AML-193 (cell line): ENCODE data around the gene ADGRD1.

ENCODE experiments used
- DNase-seq, 2 experiments: peaks; one replicate each; lab custom pipeline; 2025; lab: John Stamatoyannopoulos, UW

The ADGRD1 gene

GRCh38 chr12:131072451-131073230 is 118.9 kb downstream of the ADGRD1 start:
- DNase-seq = no peak

DNA sequence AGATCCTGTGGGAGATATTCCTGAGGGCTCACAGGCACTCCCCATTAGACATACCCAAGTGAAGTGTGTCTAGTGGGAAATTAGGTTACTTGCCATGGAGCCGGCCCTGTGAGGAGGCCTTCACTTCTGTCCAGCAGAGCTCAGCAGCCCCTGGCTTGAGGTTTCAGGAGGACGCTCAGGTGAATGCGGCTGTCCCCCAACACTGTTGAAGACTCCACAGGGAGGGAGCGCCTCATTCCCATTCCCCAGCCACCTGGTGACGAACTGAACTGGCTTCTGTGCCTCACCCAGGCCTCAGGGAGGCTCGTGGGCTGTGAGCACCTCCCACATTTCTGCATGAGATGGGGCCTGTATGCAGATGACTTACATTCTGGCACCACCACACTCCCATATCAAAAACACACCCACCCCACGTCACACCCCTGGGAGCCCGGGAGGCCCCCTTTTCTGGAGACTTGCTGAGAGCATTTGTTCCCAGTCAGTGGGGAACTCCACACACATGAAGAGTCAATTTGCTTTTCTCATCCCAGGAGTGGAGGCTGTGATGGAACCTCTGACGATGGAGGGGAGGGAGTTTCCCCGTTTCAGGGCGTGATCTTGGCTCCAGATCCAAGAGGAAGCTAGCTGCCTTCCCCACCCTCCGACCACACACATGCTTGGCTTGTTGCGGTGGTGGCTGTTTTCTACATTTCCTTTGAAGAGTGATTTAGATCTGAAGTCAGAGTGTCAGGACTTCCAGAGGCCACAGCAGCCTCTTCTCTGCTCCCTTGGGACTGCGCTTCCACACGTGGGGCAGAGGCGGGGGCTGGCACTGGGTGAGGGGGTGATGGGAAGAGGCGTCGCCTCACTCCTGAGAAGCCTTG is 120.7 kb downstream of the ADGRD1 start:
- no peak for DNase-seq

DNA sequence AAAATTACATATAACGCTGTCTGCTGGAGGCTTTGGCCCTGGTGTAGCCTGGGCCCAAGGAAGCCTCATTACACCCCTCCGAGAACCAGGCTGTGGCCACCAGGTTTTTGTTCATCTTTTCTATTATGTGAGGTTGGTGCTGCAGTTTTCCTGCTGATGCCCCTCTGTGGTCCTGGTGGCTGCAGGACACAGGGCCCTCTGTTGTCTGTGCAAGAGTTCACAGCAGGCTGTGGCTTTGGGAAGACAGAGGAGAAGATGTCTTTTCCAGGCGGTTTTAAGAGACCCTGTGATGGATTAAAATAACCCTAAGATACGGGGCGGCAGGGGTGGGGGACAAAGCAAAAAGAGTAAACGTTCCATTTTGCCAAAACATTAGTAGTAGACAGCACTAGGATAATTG is 121.5 kb downstream of the ADGRD1 start:
- no peak for DNase-seq

GRCh38 chr12:131075611-131076010 is 121.9 kb downstream of the ADGRD1 start:
- no peak for DNase-seq

DNA sequence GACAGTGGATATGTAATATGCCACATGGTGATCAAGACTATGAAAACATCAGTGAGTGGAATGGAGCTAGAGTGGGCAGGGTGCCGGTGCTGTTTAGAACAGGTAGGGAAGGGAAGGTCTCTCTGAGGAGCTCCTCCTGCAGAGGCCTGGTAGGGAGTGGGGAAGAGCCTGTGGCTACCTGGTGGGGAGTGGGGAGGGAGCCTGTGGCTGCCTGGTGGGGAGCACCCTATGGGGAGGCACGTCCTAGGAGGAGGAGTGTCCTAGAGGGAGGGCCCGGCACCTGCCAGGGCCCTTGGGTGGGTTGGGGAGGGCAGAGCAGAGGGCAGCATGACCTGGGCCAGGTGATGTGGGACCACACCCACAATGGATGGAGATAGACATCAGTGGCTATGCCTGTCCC is 122.6 kb downstream of the ADGRD1 start:
- no peak for DNase-seq

DNA sequence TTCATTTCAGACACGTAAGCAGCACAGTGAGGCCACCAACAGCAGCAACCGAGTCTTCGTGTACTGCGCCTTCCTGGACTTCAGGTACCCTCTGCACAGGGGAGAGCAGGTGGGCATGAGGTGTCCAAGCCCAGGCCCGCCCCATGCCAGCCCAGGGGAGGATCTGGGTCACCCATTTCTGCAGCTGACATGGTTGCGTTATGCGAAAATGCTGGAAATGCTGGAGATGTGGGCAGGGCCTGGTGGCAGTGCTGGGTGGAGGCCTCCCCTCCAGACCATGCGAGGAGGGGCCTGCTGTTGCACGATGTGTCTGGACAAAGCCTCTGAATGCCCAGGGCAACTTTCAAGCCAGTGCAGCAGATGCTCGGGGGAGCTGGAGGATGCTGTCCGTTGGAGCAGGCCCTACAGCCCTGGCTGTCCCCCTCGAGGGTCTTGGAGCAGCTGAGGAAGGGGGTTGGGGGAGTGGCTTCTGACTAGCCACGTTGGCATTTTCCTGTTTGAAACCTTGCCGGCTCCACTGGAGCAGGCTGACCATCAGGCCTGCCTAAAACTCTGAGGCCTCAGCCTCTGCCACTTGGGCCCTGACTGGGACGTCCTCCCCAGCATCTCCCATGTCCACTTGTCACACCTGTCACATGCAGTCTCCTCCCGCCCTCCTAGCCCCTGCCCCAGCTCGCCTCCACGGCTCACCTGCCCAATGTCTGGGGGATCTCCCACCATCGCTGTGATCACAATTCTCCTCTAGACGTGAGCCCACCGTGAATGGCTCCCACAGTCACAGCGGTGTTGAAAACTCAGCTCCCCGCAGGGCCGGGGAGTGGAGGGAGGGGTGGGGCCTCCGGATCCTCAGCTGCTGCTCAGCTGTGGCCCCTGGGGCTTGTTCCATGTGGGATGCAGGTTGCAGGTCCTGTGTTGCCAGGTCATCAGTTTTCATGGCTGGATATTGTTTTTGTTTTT is 123.4 kb downstream of the ADGRD1 start:
- DNase-seq = no peak

DNA sequence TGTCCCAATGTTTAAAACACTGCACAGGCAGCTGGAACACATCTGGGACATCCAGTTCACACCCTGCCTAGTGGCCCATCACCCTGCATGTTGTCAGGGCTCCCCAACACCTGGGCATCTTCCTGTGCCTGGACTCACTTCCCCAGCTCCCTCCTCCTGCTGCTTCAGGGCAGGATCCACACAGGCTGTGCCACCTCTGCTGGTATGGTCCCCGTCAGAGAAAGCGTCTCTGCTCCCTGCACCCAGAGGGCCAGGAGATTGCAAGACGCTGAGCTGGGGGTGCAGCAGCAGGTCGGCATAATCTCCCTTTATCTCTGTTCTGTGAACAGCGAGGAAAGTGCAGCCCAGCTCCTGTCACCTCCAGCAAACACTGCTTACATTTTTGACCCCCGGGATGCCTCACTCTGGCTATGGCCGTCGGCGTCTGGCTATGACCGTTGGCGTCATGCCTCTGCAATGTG is 124.3 kb downstream of the ADGRD1 start:
- DNase-seq = no peak

- DNase-seq = no peak
Observed at GRCh38 chr12:131082290-131083194, 128.8 kb downstream of the ADGRD1 start.

DNA sequence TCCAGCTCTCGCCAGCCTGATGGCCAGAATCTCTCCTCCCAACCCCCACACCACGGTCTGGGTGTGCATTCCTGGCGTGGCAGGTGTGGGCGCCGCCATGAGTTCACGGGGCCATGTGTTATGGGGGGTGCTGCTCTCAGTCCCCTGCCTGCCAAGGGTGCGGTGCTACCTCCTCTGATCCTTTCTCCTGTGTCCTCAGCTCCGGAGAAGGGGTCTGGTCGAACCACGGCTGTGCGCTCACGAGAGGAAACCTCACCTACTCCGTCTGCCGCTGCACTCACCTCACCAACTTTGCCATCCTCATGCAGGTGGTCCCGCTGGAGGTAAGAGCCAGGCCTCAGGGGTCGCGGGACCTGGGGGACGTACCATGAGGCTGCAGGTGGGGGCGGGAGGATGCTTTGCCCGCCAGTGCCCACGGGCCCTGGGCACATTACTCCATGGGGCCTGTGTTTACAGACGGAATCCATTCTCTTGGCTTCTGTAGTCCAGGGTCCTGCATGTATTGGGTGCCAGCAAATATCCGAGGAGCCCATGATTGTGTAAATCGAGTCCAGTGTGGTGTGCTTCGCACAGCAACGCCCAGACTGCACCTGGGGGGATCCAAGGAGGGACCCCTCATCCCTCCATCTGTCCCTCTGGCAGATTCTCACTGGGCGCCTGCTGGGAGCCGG is 130.8 kb downstream of the ADGRD1 start:
- DNase-seq = no peak

- DNase-seq = no peak
Observed at GRCh38 chr12:131085125-131085815, 131.6 kb downstream of the ADGRD1 start.

GRCh38 chr12:131085816-131086591 is 132.3 kb downstream of the ADGRD1 start:
- no peak for DNase-seq

GRCh38 chr12:131087302-131087818 is 133.7 kb downstream of the ADGRD1 start:
- DNase-seq = no peak

DNA sequence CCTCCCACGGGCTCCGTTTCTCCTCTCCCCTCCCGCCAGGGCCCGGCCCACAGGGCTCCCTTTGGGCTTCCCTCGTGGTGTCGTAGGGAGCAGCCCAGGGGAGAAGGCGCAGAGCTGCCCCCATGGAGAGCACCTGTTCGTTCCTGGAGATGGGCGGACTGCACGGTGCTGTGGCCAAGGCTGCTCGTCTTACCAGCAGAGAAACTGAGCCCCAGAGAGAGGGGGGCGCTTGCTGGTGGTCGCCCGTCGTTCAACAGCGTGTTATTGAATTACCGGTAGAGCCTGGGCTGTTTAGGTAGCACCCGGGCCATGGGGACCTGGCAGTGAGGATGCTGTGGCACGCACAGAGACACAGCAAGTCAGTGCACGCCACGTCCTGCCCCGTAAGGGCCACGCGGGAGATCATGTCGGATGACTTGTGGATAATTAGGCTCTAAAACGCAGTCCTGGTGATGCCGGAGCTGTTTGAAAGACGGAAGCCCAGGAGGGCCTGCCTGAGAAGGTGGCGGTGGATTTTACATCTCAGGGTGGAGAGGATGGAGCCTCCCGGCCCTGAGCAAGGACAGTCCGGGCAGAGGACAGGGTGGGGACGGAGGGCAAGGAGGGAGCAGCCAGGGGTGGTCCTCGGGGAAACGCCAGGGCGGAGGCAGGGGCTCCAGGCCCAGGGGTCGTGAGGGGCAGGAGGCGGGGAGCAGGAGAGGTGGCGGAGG is 134.4 kb downstream of the ADGRD1 start:
- no peak for DNase-seq

DNA sequence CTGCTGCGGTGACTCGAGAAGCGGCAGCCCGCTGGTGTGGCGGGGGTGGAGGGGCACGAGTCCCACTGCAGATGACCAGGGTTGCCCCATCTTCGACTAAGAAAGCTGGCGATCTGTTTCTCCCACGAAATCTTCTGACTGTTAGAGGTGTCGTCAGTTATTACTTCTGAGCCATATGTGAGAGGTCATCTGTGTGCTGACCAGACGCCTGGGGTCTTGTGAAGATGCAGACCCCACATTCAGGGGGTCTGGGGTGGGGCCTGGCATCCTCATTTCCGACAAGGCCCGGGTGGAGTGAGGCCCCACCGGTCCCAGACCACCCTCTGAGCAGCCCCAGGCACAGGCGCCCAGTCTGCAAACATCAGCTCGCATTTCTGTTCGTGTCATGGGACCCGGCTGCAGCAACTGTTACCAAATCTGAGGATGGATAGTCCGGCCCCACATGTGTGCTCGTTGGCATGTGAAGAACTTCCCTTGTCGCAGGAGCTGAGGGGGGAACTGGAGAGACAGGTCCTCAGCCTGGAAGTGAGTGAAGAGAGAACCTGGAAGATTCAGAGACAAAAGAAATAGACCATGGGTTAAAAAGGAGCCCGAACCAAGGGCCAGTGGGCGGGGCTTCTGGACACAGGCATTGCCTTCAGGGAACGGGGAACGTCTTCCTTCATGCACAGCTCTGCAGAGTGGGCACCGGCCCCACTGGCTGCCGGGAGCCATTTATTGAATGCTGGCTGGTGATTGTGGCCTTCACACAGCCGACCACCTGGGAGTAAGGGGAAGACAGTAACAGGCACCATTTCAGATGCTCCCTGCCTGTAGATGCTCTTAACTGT is 135.2 kb downstream of the ADGRD1 start:
- no peak for DNase-seq

- no peak for DNase-seq
Observed at GRCh38 chr12:131089531-131090273, 136.0 kb downstream of the ADGRD1 start.
